ENCODE measurements around the gene CLSTN1.

Gene CLSTN1

DNA sequence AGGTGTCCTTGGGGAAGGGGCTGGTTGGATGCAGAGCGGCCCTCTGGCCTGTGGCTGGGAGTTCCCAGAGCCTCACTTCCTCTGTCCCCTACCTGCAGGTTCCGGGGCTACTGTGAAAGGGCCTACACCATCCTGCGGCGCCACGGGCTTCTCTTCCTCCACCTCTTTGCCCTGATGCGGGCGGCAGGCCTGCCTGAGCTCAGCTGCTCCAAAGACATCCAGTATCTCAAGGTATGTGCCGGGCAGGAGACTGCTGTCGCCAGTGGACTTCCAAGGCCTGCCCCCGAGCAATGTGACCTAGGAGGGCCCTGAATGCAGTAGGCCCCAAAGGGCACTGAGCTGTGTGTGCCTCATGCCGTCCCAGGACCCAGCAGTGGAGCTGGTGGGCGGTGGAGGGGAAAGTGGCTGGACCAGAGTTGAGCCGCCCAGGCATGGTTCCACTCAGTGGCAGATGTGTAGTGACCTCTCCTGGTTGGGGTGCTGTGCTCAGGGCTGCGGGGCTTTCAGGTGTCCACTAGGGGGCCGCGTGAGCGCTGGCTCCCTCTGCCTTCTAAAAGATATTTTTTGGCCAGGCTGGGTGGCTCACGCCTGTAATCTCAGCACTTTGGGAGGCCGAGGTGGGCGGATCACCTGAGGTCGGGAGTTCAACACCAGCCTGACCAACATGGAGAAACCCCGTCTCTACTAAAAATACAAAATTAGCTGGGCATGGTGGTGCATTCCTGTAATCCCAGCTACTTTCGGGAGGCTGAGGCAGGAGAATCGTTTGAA lies 98.9 kb downstream of the CLSTN1 start:
- DNase-seq (ENCODE audit: low spot score), result no peak
- no peak overlapping the region for H3K27ac ChIP-seq
- H3K4me3 ChIP-seq, result no peak overlapping the region
- TF ChIP-seq, protein P1, sequence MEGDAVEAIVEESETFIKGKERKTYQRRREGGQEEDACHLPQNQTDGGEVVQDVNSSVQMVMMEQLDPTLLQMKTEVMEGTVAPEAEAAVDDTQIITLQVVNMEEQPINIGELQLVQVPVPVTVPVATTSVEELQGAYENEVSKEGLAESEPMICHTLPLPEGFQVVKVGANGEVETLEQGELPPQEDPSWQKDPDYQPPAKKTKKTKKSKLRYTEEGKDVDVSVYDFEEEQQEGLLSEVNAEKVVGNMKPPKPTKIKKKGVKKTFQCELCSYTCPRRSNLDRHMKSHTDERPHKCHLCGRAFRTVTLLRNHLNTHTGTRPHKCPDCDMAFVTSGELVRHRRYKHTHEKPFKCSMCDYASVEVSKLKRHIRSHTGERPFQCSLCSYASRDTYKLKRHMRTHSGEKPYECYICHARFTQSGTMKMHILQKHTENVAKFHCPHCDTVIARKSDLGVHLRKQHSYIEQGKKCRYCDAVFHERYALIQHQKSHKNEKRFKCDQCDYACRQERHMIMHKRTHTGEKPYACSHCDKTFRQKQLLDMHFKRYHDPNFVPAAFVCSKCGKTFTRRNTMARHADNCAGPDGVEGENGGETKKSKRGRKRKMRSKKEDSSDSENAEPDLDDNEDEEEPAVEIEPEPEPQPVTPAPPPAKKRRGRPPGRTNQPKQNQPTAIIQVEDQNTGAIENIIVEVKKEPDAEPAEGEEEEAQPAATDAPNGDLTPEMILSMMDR (IDR thresholded peaks at IDR 0.05), result peak; percentile 68

DNA sequence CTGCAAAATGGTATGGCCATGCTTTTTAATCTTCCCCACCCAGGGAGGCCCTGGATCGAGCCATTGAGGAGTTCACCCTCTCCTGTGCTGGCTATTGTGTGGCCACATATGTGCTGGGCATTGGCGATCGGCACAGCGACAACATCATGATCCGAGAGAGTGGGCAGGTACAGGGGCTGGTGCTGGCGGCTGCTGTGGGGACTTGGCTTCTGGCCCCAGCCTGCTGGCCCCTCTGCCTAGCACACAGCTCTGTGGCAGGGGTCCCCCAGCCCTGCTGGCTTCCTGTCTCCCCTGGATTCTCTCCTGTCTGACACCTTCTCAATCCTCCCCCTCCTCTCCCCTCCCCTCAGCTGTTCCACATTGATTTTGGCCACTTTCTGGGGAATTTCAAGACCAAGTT lies 99.8 kb downstream of the CLSTN1 start:
- TF ChIP-seq, protein P1 (IDR thresholded peaks at IDR 0.05), result no peak
- DNase-seq (ENCODE audit: low spot score), result no peak
- Histone ChIP-seq H3K27ac (no peak overlapping the region), H3K4me3 (no peak overlapping the region)

DNA sequence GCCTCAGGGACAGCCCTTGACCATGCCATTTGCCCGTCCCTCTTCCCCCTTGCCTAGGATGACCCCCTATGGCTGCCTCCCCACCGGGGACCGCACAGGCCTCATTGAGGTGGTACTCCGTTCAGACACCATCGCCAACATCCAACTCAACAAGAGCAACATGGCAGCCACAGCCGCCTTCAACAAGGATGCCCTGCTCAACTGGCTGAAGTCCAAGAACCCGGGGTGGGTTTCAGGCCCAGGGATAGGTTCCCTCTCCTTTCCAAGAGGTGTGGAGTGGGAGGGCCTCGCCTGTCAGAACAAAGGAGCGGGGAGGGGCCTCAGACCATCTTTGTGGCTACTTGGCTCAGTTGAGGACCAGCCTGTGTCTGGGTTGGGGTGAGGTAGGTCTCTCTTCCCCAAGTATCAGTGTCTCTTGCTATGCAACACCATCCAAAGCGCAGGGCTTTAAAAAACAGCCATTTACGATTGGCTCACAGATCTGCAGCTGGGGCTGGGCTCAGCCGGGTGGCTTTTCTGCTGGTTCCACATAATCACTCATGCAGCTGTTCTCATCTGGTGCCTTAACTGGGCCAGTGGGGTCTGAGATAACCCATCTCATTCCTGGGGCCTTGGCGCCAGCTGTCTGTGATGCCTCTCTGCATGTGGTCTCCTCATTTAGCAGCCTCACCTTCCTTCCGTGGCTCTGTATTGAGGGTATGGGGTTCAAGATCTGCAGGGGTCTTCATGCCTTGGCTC lies 100.5 kb downstream of the CLSTN1 start:
- Histone ChIP-seq H3K27ac (no peak overlapping the region), H3K4me3 (no peak overlapping the region)
- TF ChIP-seq, protein P1 (IDR thresholded peaks at IDR 0.05), result no peak
- DNase-seq (ENCODE audit: low spot score), result no peak

DNA sequence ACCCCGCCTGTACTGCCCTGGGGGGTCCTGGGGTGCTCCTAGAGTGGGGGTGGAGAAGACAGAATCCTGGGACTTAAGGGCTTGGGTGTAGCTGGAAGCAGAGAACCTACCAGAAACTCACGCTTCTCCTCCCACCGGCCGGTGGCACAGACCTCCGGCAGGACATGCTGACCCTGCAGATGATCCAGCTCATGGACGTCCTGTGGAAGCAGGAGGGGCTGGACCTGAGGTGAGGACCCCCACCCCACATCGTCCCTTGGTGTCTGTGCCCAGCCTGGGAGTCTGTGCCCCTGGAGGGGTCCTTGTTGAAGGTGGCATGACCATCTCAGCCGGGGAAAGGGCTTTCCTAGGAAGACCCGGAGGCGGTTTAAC lies 101.4 kb downstream of the CLSTN1 start:
- TF ChIP-seq, protein P1 (IDR thresholded peaks at IDR 0.05), result no peak

DNA sequence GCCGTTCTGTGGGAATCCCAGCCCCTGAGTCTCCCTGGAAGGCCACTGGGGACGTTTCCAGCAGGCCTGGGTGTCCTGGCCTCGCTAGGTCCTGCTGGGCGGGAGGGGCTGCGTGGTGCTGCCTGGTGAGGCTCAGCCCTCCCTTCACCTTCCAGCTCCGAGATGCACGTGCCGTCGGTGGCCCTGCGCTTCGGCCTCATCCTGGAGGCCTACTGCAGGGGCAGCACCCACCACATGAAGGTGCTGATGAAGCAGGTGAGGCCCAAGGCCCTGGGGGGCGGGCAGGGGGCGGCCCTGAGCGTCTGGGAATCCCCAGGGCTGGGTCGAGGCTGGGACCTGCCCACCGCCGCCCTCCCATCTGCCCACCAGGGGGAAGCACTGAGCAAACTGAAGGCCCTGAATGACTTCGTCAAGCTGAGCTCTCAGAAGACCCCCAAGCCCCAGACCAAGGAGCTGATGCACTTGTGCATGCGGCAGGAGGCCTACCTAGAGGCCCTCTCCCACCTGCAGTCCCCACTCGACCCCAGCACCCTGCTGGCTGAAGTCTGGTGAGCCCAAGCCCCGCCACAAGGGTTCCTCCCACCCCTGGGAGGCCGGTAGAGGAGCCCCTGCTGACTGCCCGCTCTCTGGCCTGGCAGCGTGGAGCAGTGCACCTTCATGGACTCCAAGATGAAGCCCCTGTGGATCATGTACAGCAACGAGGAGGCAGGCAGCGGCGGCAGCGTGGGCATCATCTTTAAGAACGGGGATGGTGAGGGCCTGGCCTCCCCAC lies 102.0 kb downstream of the CLSTN1 start:
- Histone ChIP-seq H3K4me3 (no peak overlapping the region), H3K27ac (no peak overlapping the region)
- TF ChIP-seq, protein P1 (IDR thresholded peaks at IDR 0.05), result no peak
- no peak for DNase-seq (ENCODE audit: low spot score)

More for the DNA sequence above, 101.4 kb downstream of the CLSTN1 start:
- Histone ChIP-seq H3K27ac (no peak overlapping the region), H3K4me3 (no peak overlapping the region)
- DNase-seq (ENCODE audit: low spot score), result no peak

DNA sequence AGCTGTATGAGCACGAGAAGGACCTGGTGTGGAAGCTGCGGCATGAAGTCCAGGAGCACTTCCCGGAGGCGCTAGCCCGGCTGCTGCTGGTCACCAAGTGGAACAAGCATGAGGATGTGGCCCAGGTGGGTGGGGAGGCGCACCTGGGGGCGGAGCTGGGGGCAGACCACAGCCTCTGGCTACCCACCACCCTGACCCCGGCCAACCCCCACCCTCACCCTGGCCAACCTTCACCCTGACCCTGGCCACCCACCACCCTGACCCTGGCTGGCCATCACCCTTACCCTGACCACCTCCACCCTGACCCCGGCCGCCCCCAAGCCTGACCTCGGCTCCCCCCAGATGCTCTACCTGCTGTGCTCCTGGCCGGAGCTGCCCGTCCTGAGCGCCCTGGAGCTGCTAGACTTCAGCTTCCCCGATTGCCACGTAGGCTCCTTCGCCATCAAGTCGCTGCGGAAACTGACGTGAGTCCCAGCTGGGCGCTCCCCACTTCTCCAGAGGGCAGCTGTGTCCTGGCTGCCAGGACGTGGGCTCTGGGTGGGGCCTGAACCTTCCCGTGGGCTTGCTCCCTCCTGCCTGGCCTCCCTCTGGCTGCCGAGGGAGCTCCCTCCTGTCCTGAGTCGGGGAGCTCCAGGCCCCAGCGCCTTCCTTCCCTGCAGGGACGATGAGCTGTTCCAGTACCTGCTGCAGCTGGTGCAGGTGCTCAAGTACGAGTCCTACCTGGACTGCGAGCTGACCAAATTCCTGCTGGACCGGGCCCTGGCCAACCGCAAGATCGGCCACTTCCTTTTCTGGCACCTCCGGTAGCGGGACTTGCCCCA lies 102.8 kb downstream of the CLSTN1 start:
- H3K4me3 ChIP-seq, result no peak overlapping the region
- DNase-seq (ENCODE audit: low spot score), result no peak
- no peak overlapping the region for H3K27ac ChIP-seq
- TF ChIP-seq, protein P1 (IDR thresholded peaks at IDR 0.05), result no peak

Measured in coronary artery (tissue), 2 donors.